WTC11 (cell line): ENCODE results near the gene THBS2. TPM values are rescaled to one million over a fixed set of nuclear protein-coding genes. Genes with fewer than 3 reads are reported as not detected.

Experiments used
- ATAC-seq: fragments of 200-7000 bp; cut with Tn5 transposase; 2 replicates; pipeline ENCODE4 v1.10.0; 2021; ENCODE audit warnings: mild to moderate bottlenecking, moderate library complexity
- Bru-seq: library from RNA; stranded (reverse); fragments of 400-500 nt; gene quantifications from one replicate; lab custom pipeline; 2021; lab: Mats Ljungman, UMichigan
- CTCF ChIA-PET: fragments of 300-600 bp; sonication (Branson Sonifier 250); formaldehyde crosslinking; loops from one replicate; lab custom pipeline; 2021; ENCODE audit warnings: antibody characterized with exemption; lab: Charles Lee
- POLR2A ChIA-PET: fragments of 350-600 bp; sonication (Branson Sonifier 250); formaldehyde crosslinking; loops from one replicate; lab custom pipeline; 2021; ENCODE audit warnings: antibody characterized with exemption; lab: Charles Lee
- DNase-seq: peaks from one replicate; pipeline ENCODE4 v3.0.0; 2021; ENCODE audit warnings: low spot score
- H3K27ac Mint-ChIP-seq: 2 replicates; pipeline ENCODE4 v1.8.0; 2021; ENCODE audit warnings: mixed read lengths
- H3K27me3 Mint-ChIP-seq: 2 replicates; pipeline ENCODE4 v1.8.0; 2021; ENCODE audit warnings: low read depth, mild to moderate bottlenecking, moderate library complexity, mixed read lengths
- H3K36me3 Mint-ChIP-seq: 2 replicates; pipeline ENCODE4 v1.8.0; 2021; ENCODE audit warnings: mixed read lengths
- H3K4me1 Mint-ChIP-seq: 2 replicates; pipeline ENCODE4 v1.8.0; 2022; ENCODE audit warnings: mixed read lengths
- H3K4me3 Mint-ChIP-seq: 2 replicates; pipeline ENCODE4 v1.8.0; 2021; ENCODE audit warnings: mild to moderate bottlenecking, moderate library complexity, mixed read lengths
- H3K9me3 Mint-ChIP-seq: 2 replicates; pipeline ENCODE4 v1.8.0; 2021; ENCODE audit warnings: mixed read lengths
- CBFB ChIP-seq: sonication (generic); formaldehyde crosslinking; IDR thresholded peaks from 2 replicates; pipeline ENCODE4 v1.8.1; 2022; ENCODE audit warnings: mild to moderate bottlenecking, low read depth, missing genetic modification reagents
- ELF4 ChIP-seq: sonication (generic); formaldehyde crosslinking; IDR thresholded peaks from 2 replicates; pipeline ENCODE4 v1.8.1; 2022; ENCODE audit warnings: low read depth, mild to moderate bottlenecking, moderate library complexity, missing genetic modification reagents
- GRHL2 ChIP-seq: fragments of 250-450 bp; sonication (Bioruptor Pico); IDR thresholded peaks from 2 replicates; pipeline ENCODE4 v1.8.0; 2022; ENCODE audit warnings: mild to moderate bottlenecking, moderate library complexity; ENCODE audit not compliant: insufficient replicate concordance, severe bottlenecking
- NR3C1 ChIP-seq: sonication (generic); formaldehyde crosslinking; conservative IDR thresholded peaks from 2 replicates; pipeline ENCODE4 v1.8.1; 2023; ENCODE audit warnings: low read depth, mild to moderate bottlenecking, missing genetic modification reagents
- OVOL2 ChIP-seq: fragments of 250-450 bp; sonication (Bioruptor Pico); IDR thresholded peaks from 2 replicates; pipeline ENCODE4 v1.9.0; 2021; ENCODE audit warnings: mild to moderate bottlenecking, borderline replicate concordance
- RORB ChIP-seq: fragments of 250-450 bp; sonication (Bioruptor Pico); IDR thresholded peaks from 2 replicates; pipeline ENCODE4 v1.9.0; 2021; ENCODE audit warnings: mild to moderate bottlenecking
- SOX15 ChIP-seq: fragments of 250-450 bp; sonication (Bioruptor Pico); IDR thresholded peaks from 2 replicates; pipeline ENCODE4 v1.9.0; 2021; ENCODE audit warnings: mild to moderate bottlenecking
- ZNF138 ChIP-seq: sonication (generic); formaldehyde crosslinking; conservative IDR thresholded peaks from 2 replicates; pipeline ENCODE4 v1.8.1; 2022; ENCODE audit warnings: mild to moderate bottlenecking, moderate library complexity, missing genetic modification reagents
- ZNF396 ChIP-seq: fragments of 250-450 bp; sonication (Bioruptor Pico); IDR thresholded peaks from 2 replicates; pipeline ENCODE4 v1.8.0; 2021; ENCODE audit warnings: mild to moderate bottlenecking, moderate library complexity, borderline replicate concordance
- long read RNA-seq, 3 experiments: library from RNA in 1 of 3; library from capped mRNA in 1 of 3; library from polyadenylated mRNA in 1 of 3; unstranded in 2 of 3; stranded (forward) in 1 of 3; transcript quantifications; one replicate each; pipeline ENCODE4 v2.0.0, GENCODE V29; 2021
- total RNA-seq: library from RNA; stranded (reverse); gene quantifications from 3 replicates; pipeline ENCODE4 v1.2.3, GENCODE V29; 2021
- TF ChIP-seq, protein P1 (sequence below): sonication (generic); formaldehyde crosslinking; IDR thresholded peaks from 2 replicates; pipeline ENCODE4 v1.8.1; 2023; ENCODE audit warnings: mild to moderate bottlenecking, missing genetic modification reagents
- TF ChIP-seq, protein P2 (sequence below): sonication (generic); formaldehyde crosslinking; IDR thresholded peaks from 2 replicates; pipeline ENCODE4 v1.8.1; 2023; ENCODE audit warnings: mild to moderate bottlenecking, missing genetic modification reagents, moderate library complexity
- TF ChIP-seq, protein P3 (sequence below): fragments of 250-450 bp; sonication (Bioruptor Pico); IDR thresholded peaks from 2 replicates; pipeline ENCODE4 v1.9.0; 2021; ENCODE audit warnings: mild to moderate bottlenecking
- TF ChIP-seq, protein P4 (sequence below): sonication (generic); formaldehyde crosslinking; IDR thresholded peaks from 2 replicates; pipeline ENCODE4 v1.8.1; 2022; ENCODE audit warnings: mild to moderate bottlenecking, missing genetic modification reagents, moderate library complexity, borderline replicate concordance
- TF ChIP-seq, protein P5 (sequence below): fragments of 250-450 bp; sonication (Bioruptor Pico); IDR thresholded peaks from 2 replicates; pipeline ENCODE4 v1.9.0; 2021; ENCODE audit warnings: mild to moderate bottlenecking
- TF ChIP-seq, protein P6 (sequence below): sonication (generic); formaldehyde crosslinking; IDR thresholded peaks from 2 replicates; pipeline ENCODE4 v1.8.1; 2023; ENCODE audit warnings: mild to moderate bottlenecking, missing genetic modification reagents, borderline replicate concordance
- TF ChIP-seq, protein P7 (sequence below): sonication (generic); formaldehyde crosslinking; IDR thresholded peaks from 2 replicates; pipeline ENCODE4 v1.8.1; 2022; ENCODE audit warnings: mild to moderate bottlenecking, moderate library complexity, missing genetic modification reagents

Gene THBS2
- total RNA-seq (33.5 to 40.3 TPM (median 35.8 TPM) in 3 replicates), Bru-seq, nascent RNA (percentile 57 among the genes with signal in this experiment)
- long read RNA-seq, experiment 1, full-length matches to known transcripts: 130 of 202 reads
- long read RNA-seq, experiment 1, partial matches to known transcripts: 47 of 202 reads
- long read RNA-seq, experiment 1, other reads (novel, unspliced or antisense): 25 of 202 reads
- long read RNA-seq, experiment 2, full-length matches to known transcripts: 8 of 31 reads
- long read RNA-seq, experiment 2, partial matches to known transcripts: 10 of 31 reads
- long read RNA-seq, experiment 2, other reads (novel, unspliced or antisense): 13 of 31 reads
- long read RNA-seq, experiment 3, partial matches to known transcripts: 5 of 5 reads
- long read RNA-seq, experiment 3, other reads (novel, unspliced or antisense): 0 of 5 reads

DNA sequence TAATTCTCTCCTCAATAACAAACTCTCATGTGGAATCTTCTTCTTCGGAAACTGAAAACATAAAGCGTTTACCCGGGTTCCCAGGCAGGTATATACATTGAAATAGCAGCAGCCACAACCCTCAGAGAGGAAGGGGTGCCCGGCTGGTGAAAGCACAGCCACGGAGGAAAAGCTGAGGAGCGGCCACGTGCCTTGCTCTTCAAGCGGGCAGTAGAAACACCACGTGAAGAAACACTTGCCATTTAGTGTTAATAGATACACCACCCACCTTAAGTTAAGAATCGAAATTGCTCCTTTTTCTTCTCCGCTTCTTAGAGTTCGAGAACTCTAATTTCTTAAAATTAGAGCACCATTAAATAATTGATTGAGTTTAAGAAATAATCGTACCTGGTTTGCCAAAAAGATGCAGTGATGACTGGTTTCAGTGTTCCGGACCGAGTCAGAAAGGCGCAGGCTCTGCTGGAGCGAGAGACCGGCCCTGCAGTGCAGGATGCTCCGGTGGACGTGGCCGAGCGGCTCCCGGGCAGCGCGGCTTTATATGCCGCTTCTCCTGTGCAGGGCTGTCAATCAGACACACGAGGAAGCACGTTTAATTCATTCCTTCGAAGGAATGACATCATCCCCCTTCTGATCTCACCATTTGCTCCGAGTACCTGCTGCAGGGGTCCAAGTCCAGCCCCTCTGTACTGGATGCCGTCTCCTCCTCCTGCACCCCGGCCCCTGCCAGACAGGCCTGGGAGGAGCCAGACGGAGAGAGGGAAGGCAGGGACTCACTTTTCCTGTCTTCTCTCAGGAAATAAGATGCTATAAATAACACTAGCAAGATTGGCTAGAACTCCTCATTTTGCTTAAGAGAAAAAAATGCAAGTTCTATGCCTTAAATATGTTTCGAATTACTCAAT is at the start of gene THBS2:
THBS2 (minus strand) TSS at position 510 of the 902 bp plus-strand sequence. CDS start 3,062 bp downstream, outside the sequence.
- DNase-seq (no peak), ATAC-seq (peak; percentile 43)
- ChIA-PET POLR2A (interaction anchor here (1.2 kb wide), 1 partner anchor 21 kb away, joined by 3 read pairs; no protein-coding TSS in a partner anchor), CTCF (interaction anchor here (0.9 to 1.9 kb wide), 3 partner anchors 40 to 73 kb away, joined by 4 to 10 read pairs (median 5); no protein-coding TSS in a partner anchor)
- Mint-ChIP-seq H3K36me3 (peaks cover 24% of the 10 kb centered on the region), H3K4me1 (peaks cover 60% of the 10 kb centered on the region), H3K27ac (0 out of 2 replicates have a peak within 1 kb of the TSS, but pooled peaks have one; percentile 91), H3K4me3 (peak within 1 kb of the TSS; percentile 80), H3K27me3 (peaks cover 21% of the 10 kb centered on the region), H3K9me3 (peaks cover 18% of the 10 kb centered on the region)
- no peak for TF ChIP-seq ELF4
- TF ChIP-seq, protein P1, sequence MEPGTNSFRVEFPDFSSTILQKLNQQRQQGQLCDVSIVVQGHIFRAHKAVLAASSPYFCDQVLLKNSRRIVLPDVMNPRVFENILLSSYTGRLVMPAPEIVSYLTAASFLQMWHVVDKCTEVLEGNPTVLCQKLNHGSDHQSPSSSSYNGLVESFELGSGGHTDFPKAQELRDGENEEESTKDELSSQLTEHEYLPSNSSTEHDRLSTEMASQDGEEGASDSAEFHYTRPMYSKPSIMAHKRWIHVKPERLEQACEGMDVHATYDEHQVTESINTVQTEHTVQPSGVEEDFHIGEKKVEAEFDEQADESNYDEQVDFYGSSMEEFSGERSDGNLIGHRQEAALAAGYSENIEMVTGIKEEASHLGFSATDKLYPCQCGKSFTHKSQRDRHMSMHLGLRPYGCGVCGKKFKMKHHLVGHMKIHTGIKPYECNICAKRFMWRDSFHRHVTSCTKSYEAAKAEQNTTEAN: no peak
- TF ChIP-seq, protein P2, sequence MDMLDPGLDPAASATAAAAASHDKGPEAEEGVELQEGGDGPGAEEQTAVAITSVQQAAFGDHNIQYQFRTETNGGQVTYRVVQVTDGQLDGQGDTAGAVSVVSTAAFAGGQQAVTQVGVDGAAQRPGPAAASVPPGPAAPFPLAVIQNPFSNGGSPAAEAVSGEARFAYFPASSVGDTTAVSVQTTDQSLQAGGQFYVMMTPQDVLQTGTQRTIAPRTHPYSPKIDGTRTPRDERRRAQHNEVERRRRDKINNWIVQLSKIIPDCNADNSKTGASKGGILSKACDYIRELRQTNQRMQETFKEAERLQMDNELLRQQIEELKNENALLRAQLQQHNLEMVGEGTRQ (CRISPR knock-in tag): 0 out of 2 replicates have a peak, but pooled peaks have one; percentile 10

DNA sequence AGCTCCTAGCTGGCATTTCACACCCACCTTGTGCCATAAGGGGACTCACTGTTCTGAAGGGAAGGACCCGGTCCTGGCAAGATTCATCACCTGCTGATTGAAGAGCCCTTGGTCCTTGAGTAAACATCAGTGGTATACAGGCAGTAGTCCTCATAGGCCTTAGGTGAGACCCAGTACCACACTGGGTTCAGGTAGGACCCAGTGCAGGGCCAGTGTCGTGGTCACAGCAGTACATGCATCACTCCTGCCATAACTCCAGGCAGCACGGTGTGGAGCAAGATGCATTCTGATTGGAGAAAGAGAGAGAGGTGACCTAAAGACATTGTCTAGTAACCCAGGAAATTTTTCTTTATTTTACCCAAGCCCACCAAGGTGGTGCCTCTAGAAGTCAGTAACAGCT is 49.1 kb upstream of the THBS2 start:
- Mint-ChIP-seq H3K9me3 (peaks cover 28% of the 10 kb centered on the region), H3K4me3 (no peak overlapping the region), H3K27me3 (no peaks in the 10 kb centered on the region), H3K4me1 (no peaks in the 10 kb centered on the region), H3K27ac (no peak overlapping the region), H3K36me3 (no peaks in the 10 kb centered on the region)
- DNase-seq (no peak), ATAC-seq (no peak)
- ChIA-PET CTCF (no interaction called here), POLR2A (no interaction called here)
- TF ChIP-seq OVOL2 (CRISPR knock-in tag) (no peak), SOX15 (CRISPR knock-in tag) (no peak), GRHL2 (no peak), RORB (CRISPR knock-in tag) (no peak), CBFB (CRISPR knock-in tag) (no peak), ZNF396 (CRISPR knock-in tag) (no peak), ZNF138 (CRISPR knock-in tag) (no peak), NR3C1 (no peak)
- TF ChIP-seq, protein P3, sequence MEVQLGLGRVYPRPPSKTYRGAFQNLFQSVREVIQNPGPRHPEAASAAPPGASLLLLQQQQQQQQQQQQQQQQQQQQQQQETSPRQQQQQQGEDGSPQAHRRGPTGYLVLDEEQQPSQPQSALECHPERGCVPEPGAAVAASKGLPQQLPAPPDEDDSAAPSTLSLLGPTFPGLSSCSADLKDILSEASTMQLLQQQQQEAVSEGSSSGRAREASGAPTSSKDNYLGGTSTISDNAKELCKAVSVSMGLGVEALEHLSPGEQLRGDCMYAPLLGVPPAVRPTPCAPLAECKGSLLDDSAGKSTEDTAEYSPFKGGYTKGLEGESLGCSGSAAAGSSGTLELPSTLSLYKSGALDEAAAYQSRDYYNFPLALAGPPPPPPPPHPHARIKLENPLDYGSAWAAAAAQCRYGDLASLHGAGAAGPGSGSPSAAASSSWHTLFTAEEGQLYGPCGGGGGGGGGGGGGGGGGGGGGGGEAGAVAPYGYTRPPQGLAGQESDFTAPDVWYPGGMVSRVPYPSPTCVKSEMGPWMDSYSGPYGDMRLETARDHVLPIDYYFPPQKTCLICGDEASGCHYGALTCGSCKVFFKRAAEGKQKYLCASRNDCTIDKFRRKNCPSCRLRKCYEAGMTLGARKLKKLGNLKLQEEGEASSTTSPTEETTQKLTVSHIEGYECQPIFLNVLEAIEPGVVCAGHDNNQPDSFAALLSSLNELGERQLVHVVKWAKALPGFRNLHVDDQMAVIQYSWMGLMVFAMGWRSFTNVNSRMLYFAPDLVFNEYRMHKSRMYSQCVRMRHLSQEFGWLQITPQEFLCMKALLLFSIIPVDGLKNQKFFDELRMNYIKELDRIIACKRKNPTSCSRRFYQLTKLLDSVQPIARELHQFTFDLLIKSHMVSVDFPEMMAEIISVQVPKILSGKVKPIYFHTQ (CRISPR knock-in tag): no peak
- TF ChIP-seq, protein P4, sequence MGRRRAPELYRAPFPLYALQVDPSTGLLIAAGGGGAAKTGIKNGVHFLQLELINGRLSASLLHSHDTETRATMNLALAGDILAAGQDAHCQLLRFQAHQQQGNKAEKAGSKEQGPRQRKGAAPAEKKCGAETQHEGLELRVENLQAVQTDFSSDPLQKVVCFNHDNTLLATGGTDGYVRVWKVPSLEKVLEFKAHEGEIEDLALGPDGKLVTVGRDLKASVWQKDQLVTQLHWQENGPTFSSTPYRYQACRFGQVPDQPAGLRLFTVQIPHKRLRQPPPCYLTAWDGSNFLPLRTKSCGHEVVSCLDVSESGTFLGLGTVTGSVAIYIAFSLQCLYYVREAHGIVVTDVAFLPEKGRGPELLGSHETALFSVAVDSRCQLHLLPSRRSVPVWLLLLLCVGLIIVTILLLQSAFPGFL (CRISPR knock-in tag): no peak
- TF ChIP-seq, protein P5, sequence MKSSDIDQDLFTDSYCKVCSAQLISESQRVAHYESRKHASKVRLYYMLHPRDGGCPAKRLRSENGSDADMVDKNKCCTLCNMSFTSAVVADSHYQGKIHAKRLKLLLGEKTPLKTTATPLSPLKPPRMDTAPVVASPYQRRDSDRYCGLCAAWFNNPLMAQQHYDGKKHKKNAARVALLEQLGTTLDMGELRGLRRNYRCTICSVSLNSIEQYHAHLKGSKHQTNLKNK (CRISPR knock-in tag): no peak
- TF ChIP-seq, protein P6, sequence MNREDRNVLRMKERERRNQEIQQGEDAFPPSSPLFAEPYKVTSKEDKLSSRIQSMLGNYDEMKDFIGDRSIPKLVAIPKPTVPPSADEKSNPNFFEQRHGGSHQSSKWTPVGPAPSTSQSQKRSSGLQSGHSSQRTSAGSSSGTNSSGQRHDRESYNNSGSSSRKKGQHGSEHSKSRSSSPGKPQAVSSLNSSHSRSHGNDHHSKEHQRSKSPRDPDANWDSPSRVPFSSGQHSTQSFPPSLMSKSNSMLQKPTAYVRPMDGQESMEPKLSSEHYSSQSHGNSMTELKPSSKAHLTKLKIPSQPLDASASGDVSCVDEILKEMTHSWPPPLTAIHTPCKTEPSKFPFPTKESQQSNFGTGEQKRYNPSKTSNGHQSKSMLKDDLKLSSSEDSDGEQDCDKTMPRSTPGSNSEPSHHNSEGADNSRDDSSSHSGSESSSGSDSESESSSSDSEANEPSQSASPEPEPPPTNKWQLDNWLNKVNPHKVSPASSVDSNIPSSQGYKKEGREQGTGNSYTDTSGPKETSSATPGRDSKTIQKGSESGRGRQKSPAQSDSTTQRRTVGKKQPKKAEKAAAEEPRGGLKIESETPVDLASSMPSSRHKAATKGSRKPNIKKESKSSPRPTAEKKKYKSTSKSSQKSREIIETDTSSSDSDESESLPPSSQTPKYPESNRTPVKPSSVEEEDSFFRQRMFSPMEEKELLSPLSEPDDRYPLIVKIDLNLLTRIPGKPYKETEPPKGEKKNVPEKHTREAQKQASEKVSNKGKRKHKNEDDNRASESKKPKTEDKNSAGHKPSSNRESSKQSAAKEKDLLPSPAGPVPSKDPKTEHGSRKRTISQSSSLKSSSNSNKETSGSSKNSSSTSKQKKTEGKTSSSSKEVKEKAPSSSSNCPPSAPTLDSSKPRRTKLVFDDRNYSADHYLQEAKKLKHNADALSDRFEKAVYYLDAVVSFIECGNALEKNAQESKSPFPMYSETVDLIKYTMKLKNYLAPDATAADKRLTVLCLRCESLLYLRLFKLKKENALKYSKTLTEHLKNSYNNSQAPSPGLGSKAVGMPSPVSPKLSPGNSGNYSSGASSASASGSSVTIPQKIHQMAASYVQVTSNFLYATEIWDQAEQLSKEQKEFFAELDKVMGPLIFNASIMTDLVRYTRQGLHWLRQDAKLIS: no peak
- TF ChIP-seq, protein P7, sequence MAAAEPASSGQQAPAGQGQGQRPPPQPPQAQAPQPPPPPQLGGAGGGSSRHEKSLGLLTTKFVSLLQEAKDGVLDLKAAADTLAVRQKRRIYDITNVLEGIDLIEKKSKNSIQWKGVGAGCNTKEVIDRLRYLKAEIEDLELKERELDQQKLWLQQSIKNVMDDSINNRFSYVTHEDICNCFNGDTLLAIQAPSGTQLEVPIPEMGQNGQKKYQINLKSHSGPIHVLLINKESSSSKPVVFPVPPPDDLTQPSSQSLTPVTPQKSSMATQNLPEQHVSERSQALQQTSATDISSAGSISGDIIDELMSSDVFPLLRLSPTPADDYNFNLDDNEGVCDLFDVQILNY (CRISPR knock-in tag): no peak
